GM18517 (cell line): Measurements from ENCODE around the gene ZNF614.
"Not testable (repeated sequence)": the region's sequence is repeated elsewhere in the genome, so short reads cannot be mapped to it uniquely, and the experiment has no call there.

ENCODE experiments used
- ATAC-seq: cut with Tn5 transposase; IDR thresholded peaks from one replicate; pipeline ENCODE4 v1.9.1; 2021; ENCODE audit warnings: mild to moderate bottlenecking, moderate library complexity; ENCODE audit not compliant: unreplicated experiment

The ZNF614 gene

GRCh38 chr19:52028027-52028779, at the start of gene ZNF614:
TSS of gene ZNF614 (minus strand) at chr19:52028379. CDS start at chr19:52025745, 2,634 bp downstream.
- peak; percentile 65 for ATAC-seq

GRCh38 chr19:52070496-52070895, 42.3 kb upstream of the ZNF614 start:
- ATAC-seq, result no peak

GRCh38 chr19:52069653-52070052, 41.5 kb upstream of the ZNF614 start:
- no peak for ATAC-seq

GRCh38 chr19:52066258-52066863, 38.2 kb upstream of the ZNF614 start:
- ATAC-seq, result no peak

GRCh38 chr19:52065399-52065798, 37.2 kb upstream of the ZNF614 start:
- ATAC-seq, result no peak

GRCh38 chr19:52056480-52056879, 28.3 kb upstream of the ZNF614 start:
- ATAC-seq, result not testable (repeated sequence)

- ATAC-seq, result not testable (repeated sequence)
These were observed 23.6 kb upstream of the ZNF614 start for GRCh38 chr19:52051736-52052135.

- ATAC-seq, result peak; percentile 78
These were observed 20.6 kb upstream of the ZNF614 start, which contains the start of gene ZNF432 for GRCh38 chr19:52048555-52049501. TSS of gene ZNF432 (minus strand) at chr19:52048838. CDS start at chr19:52046868, 1,970 bp downstream.

GRCh38 chr19:52039169-52039568, 11.0 kb upstream of the ZNF614 start:
- ATAC-seq, result no peak

- ATAC-seq, result no peak
These were observed 6.0 kb upstream of the ZNF614 start for GRCh38 chr19:52034051-52034728.

- ATAC-seq, result no peak
These were observed 573 bp upstream of the ZNF614 start for GRCh38 chr19:52028780-52029123.

GRCh38 chr19:52026255-52026990, 1.8 kb downstream of the ZNF614 start:
- ATAC-seq, result not testable (repeated sequence)

- not testable (repeated sequence) for ATAC-seq
These were observed 3.7 kb downstream of the ZNF614 start for GRCh38 chr19:52024478-52024877.

GRCh38 chr19:52022193-52022592, 6.0 kb downstream of the ZNF614 start:
- no peak for ATAC-seq

GRCh38 chr19:52020506-52020905, 7.7 kb downstream of the ZNF614 start:
- ATAC-seq, result no peak

GRCh38 chr19:52010674-52011073, 17.5 kb downstream of the ZNF614 start:
- ATAC-seq, result no peak

- peak; percentile 82 for ATAC-seq
These were observed 20.2 kb downstream of the ZNF614 start, which contains the start of gene ZNF615 for GRCh38 chr19:52007806-52008557. TSS of gene ZNF615 (minus strand) at chr19:52008211. CDS start at chr19:52003711, 4,500 bp downstream.

- ATAC-seq, result no peak
These were observed 20.8 kb downstream of the ZNF614 start for GRCh38 chr19:52007451-52007805.

GRCh38 chr19:51994048-51994644, 34.0 kb downstream of the ZNF614 start:
- ATAC-seq, result no peak
